Chondrocyte (in vitro differentiated cells): ENCODE measurements around the gene INPP5A. TPM values are rescaled to one million over a fixed set of nuclear protein-coding genes. Genes with fewer than 3 reads are reported as not detected.

Experiments used
- DNase-seq: peaks from one replicate; pipeline ENCODE4 v3.0.0; 2021; ENCODE audit warnings: mixed read lengths, low spot score
- H3K27ac Mint-ChIP-seq: one replicate; pipeline ENCODE4 v1.8.0; 2021; ENCODE audit warnings: mild to moderate bottlenecking, moderate library complexity, mixed read lengths; ENCODE audit not compliant: unreplicated experiment
- H3K27me3 Mint-ChIP-seq: 2 replicates; pipeline ENCODE4 v1.8.0; 2021; ENCODE audit warnings: low read depth, mixed read lengths
- H3K36me3 Mint-ChIP-seq: 2 replicates; pipeline ENCODE4 v1.8.0; 2021; ENCODE audit warnings: low read depth, mixed read lengths
- H3K4me1 Mint-ChIP-seq: 2 replicates; pipeline ENCODE4 v1.8.0; 2021; ENCODE audit warnings: low read depth, mild to moderate bottlenecking, mixed read lengths
- H3K4me3 Mint-ChIP-seq: one replicate; pipeline ENCODE4 v1.8.0; 2021; ENCODE audit warnings: mild to moderate bottlenecking, moderate library complexity, mixed read lengths; ENCODE audit not compliant: unreplicated experiment
- H3K9me3 Mint-ChIP-seq: 2 replicates; pipeline ENCODE4 v1.8.0; 2021; ENCODE audit warnings: low read depth, mixed read lengths
- CTCF ChIP-seq: fragments of 200-600 bp; sonication (generic); IDR thresholded peaks from 2 replicates; pipeline ENCODE4 v1.5.0; 2021; ENCODE audit warnings: antibody characterized with exemption, mild to moderate bottlenecking, moderate library complexity
- total RNA-seq: library from RNA; stranded (reverse); gene quantifications from 3 replicates; pipeline ENCODE4 v1.2.1, GENCODE V29; 2021

The INPP5A gene
- total RNA-seq, 1 donor from 2014 or later = 40.6 TPM

DNA sequence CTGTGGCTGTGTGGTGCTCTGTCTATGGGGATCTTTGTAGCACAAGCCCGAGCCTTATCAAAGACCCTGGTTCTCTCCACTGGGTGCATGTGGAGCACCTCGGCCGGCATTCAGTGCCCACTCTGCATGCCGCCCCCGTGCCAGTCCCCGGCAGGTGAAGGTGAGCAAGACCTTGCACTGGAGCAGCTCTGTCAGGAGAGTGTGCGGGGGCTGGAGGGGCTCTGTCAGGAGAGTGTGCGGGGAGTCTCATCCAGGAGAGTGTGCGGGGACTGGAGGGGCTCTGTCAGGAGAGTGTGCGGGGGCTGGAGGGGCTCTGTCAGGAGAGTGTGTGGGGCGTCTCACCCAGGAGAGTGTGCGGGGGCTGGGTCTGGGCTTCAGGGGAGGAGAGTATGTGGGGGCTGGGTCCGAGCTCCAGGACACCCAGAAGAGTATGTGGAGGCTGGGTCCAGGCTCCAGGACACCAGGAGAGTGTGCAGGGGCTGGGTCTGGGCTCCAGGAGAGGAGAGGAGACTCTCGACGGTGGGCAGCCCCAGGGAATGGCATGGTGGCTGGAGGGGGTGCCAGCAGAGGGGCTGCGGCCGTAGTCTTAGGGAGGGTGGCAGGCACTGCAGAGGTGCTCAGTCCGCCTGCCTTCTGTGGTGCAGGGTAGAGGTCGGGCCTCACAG is 40.8 kb downstream of the INPP5A start:
- Mint-ChIP-seq H3K27me3 (no peaks in the 10 kb centered on the region), H3K4me3 (no peak overlapping the region), H3K4me1 (peaks cover 17% of the 10 kb centered on the region), H3K9me3 (peaks cover 2% of the 10 kb centered on the region), H3K27ac (no peak overlapping the region), H3K36me3 (peaks cover 3% of the 10 kb centered on the region)
- TF ChIP-seq CTCF = no peak
- peak; percentile 81 for DNase-seq

DNA sequence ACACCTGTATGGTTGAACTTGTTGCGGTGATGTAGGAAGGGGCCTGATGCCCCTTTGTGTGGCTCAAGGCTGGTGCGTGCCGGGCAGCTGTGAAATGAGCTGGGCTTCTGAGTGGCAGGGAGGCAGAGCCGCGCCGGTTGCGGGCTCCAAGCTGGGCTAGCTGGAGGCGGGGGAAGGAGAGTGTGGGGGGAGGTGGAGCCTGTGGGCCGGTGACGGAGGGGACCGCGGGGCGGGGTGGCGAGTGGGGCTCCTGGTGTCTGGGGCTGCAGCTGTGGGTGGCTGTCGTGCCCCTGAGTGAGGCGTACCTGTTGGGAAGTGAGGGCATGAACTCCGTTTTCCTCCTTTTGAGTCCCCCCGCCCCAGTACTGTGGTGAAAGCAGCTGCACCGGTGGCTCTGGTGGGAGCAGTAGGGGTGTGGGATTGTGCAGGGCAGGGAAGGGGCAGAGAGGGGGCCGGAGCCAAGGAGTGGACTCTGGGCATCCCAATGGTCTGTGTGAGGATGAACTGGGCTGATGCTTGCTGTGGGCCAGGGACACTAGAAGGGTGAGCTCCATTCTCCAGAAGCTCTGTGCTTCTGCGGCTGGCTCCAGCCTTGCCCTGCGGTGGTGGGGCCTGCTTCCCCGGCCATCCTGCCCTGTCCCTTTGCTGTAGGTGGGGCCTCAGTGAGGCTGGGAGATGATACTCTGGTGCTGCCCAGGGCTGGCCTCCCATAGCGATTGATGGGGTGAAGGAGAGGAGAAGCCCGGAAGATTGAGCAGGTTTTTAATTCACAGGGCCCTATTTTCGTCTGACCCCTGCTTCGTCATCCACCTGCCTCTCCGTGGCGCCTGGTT is 41.7 kb downstream of the INPP5A start:
- peaks cover 2% of the 10 kb centered on the region for H3K9me3 Mint-ChIP-seq
- DNase-seq = peak; percentile 83
- H3K27me3 Mint-ChIP-seq = no peaks in the 10 kb centered on the region
- H3K36me3 Mint-ChIP-seq = peaks cover 3% of the 10 kb centered on the region
- no peak overlapping the region for H3K27ac Mint-ChIP-seq
- peaks cover 25% of the 10 kb centered on the region for H3K4me1 Mint-ChIP-seq
- no peak overlapping the region for H3K4me3 Mint-ChIP-seq
- TF ChIP-seq CTCF = no peak

DNA sequence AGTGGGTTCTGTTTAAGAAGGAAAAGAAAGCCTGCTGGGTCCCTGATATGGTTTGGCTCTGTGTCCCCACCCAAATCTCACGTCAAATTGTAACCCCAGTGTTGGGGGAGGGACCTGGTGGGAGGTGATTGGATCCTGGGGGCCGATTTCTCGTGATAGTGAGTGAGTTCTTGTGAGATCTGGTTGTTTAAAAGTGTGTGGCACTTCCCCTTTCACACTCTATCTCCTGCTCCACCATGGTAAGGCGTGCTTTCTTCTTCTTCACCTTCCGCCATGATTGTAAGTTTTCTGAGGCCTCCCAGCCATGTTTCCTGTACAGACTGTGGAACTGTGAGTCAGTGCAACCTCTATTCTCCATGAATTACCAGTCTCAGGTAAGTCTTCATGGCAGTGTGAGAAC is 42.6 kb downstream of the INPP5A start:
- Mint-ChIP-seq H3K9me3 (peaks cover 2% of the 10 kb centered on the region), H3K4me1 (peaks cover 25% of the 10 kb centered on the region), H3K27me3 (no peaks in the 10 kb centered on the region), H3K27ac (no peak overlapping the region), H3K4me3 (no peak overlapping the region), H3K36me3 (peaks cover 3% of the 10 kb centered on the region)
- no peak for DNase-seq
- TF ChIP-seq CTCF = no peak

GRCh38 chr10:132580617-132581016 is 43.0 kb downstream of the INPP5A start:
- Mint-ChIP-seq H3K4me1 (peaks cover 25% of the 10 kb centered on the region), H3K9me3 (peaks cover 2% of the 10 kb centered on the region), H3K36me3 (peaks cover 3% of the 10 kb centered on the region), H3K4me3 (no peak overlapping the region), H3K27ac (no peak overlapping the region), H3K27me3 (no peaks in the 10 kb centered on the region)
- TF ChIP-seq CTCF = no peak
- DNase-seq = no peak

- Mint-ChIP-seq H3K36me3 (peaks cover 3% of the 10 kb centered on the region), H3K9me3 (peaks cover 2% of the 10 kb centered on the region), H3K4me3 (no peak overlapping the region), H3K4me1 (peaks cover 33% of the 10 kb centered on the region), H3K27me3 (no peaks in the 10 kb centered on the region), H3K27ac (no peak overlapping the region)
- peak; percentile 20 for DNase-seq
- TF ChIP-seq CTCF = no peak
Observed at GRCh38 chr10:132582137-132582536, 44.5 kb downstream of the INPP5A start.
